ENCODE measurements around the gene CEACAM19. TPM values are rescaled to one million over a fixed set of nuclear protein-coding genes. Genes with fewer than 3 reads are reported as not detected.
"Not testable (repeated sequence)": the region's sequence is repeated elsewhere in the genome, so short reads cannot be mapped to it uniquely, and the experiment has no call there.

The CEACAM19 gene
- polyA plus RNA-seq, 1 donor: 11.7 TPM

DNA sequence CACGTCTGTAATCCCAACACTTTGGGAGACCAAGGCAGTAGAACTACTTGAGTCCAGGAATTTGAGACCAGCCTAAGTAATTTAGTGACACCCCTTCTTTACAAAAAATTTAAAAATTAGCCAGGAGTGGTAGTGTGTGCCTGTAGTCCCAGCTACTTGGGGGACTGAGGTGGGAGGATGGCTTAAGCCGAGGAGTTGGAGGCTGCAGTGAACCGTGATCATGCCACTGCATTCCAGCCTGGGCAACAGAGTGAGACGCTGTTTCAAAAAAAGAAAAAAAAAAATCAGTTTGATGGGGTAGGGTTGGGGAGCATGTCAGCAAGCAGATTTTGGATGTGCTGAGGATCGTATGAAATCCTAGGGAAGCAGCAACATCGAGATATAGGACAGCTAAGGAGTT is 4.2 kb downstream of the CEACAM19 start:
- DNase-seq: no peak

- no peak for DNase-seq
Measured at GRCh38 chr19:44677019-44677811, 5.9 kb downstream of the CEACAM19 start.

DNA sequence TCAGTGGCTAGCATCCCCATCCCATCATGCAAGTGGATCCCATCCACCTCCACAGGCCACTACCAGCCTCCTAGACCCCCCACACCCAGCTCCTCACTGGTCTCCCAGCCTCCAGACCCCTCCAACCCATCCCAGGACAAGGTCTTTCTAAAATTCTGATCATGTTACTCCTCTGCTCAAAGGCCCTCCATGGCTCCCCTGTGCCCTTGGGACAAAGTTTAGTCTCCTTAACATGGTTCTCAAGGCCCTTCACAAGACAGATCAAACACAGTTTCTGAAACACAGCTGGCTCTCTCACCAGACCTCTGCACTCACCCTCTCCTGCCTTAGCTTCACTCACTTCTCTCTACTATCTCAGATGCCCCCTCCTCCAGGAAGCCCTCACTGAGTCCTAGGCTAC is 9.3 kb downstream of the CEACAM19 start:
- DNase-seq: no peak

DNA sequence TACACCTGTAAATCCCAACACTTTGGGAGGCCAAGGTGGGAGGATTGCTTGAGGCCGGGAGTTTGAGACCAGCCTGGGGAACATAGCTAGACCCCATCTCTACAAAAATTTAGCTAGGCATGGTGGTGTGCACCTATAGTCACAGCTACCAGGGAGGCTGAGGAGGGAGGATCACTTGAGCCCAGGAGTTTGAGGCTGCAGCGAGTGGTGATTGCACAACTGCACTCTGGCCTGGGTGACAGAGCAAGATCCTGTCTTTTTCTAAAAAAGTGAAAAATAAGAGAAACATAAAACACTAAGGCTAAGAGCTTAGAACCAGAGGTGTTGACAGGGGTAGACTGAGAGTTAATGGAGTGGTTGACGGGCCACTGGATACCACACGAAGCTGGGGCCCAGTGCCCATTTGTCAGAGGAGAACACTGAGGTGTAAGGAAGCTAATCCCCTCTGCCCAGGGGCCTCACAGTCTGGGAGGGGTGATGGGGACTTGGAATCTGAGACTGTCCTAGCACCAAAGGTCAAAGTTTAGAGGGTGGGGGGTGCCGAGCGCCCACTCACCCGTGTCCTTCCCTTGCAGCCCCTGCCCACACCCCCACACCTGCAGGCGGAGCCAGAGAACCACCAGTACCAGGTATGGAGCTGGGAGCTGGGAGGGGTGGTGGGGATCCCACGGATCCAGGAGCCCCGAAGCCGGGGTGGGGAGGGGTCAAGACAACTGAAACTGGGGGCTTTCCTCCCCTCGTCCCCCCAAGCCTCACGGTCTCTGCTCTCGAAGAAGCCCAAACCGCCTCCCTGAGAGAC is 10.9 kb downstream of the CEACAM19 start:
- no peak for DNase-seq

- no peak for DNase-seq
Measured at GRCh38 chr19:44682807-44683206, 11.5 kb downstream of the CEACAM19 start.

DNA sequence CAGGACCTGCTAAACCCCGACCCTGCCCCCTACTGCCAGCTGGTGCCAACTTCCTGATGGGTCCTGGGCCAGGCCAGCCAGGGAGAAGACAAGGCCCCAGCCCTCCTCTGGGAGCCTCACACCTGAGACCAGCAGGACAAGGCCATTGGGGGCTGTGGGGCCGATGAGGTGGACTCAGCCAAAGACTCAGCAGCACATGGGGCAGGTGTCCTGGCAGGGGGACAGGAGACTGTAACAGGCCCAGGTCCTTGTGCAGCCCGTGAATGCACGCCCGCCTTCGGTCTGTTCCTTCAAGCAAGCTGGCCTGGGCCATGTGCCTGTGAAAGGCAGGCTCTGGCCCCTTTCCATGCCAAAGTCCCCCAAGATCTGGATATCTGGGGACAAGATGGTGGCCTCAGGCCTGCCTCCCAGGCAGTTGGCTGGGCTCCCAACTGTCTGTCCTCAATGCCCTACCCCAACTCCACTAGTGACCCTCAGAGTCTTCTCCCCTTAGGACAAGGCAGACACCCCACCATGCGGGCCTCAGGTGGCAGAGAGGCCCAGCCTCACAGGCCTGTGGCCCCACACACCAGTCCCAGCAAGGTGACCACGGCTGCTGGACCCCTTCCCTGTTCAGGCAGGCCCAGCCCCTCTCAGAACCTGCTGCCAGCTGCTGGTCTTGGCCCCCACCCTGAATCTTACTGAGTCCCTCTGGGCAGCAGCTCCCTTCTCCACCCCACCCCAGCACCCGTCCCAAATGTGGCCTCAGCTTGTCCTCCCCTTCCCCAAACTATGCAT is 12.3 kb downstream of the CEACAM19 start:
- DNase-seq: no peak

- DNase-seq: not testable (repeated sequence)
Measured at GRCh38 chr19:44684396-44684795, 13.1 kb downstream of the CEACAM19 start.

DNA sequence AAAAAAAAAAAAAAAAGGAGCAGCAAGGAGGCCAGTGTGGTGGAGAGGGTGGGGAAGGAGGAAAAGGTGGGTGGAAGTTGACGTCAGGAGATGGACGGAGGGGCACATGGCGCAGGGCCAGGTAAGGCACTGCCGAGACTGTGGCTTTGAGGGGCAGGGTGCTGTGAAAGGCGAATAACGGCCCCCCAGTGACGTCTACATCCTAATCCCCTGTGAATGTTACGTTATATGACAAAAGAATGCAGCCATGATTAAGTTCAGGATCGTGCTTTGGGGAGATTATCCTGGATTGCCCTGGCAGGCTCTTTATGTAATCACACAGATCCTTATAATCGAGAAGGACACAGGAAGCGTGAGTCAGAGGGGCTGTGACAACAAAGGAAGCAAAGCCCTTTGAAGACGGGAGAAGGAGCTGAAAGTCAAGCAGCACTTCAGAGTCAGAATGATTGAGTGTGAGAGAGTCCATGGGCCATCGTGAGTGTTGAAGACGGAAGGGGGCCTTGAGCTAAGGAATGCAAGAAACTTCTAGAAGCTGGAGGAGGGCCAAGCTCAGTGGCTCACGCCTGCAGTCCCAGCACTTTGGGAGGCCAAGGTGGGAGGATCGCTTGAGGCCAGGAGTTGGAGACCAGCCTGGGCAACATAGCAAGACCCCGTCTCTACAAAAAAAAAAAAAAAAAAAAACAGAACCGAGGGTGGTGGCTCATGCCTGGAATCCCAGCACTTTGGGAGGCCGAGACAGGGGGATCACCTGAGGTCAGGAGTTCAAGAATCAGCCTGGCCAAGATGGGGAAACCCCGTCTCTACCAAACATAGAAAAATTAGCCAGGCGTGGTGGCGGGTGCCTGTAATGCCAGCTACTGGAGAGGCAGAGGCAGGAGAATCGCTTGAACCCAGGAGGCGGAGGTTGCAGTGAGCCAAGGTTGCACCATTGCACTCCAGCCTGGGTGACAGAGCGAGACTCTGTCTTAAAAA is 13.9 kb downstream of the CEACAM19 start:
- no peak for DNase-seq

DNA sequence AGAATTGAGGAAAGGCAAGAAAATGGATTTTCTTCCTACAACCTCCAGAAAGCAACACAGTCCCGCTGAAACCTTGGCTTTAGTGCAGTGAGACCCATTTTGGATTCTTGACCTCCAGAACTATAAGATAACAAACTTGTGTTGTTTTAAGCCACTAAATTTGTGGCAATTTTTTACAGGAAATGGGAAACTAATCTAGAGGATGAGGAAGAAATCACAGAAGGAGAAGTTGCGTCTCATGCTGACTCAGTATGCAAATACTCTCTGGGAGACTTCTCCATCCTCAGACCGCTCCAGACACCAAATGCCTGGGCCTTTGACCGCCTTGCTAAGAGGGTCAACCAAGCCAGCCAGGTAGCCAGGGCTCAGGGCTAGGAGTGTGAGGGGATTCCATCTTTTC is 14.6 kb downstream of the CEACAM19 start:
- DNase-seq: no peak

GRCh38 chr19:44686896-44687295 is 15.6 kb downstream of the CEACAM19 start:
- no peak for DNase-seq

DNA sequence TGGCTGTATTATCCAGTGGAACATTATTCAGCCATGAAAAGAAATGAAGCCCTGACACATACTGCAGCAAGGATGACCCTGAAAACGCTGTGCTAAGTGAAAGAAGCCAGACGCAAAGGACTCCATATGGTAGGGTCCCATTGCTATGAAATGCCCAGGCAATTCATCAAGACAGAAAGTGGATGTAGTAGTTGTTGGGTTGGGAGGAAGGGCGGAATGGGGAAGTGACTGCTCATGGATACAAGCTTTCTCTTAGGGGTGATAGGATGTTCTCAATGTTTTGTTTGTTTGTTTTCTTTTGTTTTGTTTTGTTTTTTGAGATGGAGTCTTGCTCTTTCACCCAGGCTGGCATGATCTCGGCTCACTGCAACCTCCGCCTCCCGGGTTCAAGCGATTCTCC is 16.6 kb downstream of the CEACAM19 start:
- DNase-seq: no peak

DNA sequence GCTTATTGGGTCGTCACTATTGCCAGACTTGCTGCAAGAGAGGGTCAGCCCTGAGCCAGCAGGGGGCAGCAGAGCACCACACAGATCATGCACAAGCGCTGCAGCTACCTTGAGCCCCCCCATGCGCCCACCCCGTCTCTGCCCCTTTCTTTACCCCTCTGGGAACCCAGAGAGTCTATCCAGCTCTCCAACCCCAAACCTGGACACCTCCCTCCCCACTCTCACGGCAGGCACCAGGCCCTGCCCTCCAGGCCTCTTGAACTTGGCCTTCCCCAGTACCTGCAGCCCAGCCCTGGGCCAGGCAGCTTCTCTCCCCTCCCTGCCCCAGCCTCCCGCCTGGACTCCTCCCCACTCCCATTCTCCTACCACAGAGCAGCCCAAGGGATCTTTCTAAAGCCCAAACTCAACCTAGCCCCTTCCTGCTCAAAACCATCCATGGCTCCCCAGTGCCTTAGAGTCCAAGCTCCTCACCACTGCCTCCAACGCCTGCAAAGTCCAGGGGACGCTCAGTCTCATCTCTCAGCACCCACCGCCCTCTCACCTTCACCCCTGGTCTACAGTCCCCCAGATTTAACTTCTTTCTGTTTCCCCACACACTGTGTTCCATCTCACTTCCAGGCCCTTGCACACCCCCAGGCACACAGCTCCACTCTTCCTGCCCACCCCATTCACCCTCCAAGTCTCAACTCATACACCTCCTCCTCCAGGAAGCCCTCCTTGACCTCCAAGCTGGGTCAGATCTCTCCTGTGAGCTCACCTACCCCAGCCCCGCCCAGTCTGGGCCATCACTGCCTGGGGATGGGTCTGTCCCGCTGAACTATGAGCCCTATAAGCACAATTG is 18.2 kb downstream of the CEACAM19 start:
- DNase-seq: peak; percentile 70

DNA sequence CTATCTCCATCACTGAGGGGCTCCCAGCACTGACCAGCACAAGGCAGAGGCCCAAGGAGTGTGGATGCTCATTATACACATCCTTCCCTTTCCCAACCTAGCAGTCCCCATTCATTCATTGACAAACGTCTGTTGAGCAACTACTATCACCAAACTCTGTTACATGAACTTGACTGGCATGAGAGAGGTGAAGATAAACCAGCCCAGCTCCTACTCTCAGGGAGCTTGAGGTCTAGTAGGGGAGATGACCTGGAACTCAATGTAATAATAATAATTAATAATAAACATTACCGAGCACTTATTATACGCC is 18.8 kb downstream of the CEACAM19 start:
- DNase-seq: no peak

DNA sequence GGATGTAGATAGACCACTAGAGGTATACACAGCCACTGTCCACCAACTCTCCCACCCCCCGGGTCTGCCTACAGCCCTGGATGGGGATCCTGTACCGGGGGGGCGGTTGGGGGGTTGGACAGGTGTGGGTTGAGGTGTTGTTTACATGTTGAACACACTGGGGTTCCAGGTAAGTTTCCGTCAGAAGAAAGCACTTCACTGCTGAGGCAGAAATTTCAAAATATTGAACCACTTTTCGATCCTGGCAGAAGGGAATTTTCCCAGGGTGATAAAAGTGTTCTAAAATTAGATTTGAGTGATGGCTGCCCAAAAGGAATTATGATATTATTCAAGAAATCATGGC is 21.1 kb downstream of the CEACAM19 start:
- DNase-seq: no peak

- DNase-seq: no peak
Measured at GRCh38 chr19:44694184-44694579, 22.9 kb downstream of the CEACAM19 start.

DNA sequence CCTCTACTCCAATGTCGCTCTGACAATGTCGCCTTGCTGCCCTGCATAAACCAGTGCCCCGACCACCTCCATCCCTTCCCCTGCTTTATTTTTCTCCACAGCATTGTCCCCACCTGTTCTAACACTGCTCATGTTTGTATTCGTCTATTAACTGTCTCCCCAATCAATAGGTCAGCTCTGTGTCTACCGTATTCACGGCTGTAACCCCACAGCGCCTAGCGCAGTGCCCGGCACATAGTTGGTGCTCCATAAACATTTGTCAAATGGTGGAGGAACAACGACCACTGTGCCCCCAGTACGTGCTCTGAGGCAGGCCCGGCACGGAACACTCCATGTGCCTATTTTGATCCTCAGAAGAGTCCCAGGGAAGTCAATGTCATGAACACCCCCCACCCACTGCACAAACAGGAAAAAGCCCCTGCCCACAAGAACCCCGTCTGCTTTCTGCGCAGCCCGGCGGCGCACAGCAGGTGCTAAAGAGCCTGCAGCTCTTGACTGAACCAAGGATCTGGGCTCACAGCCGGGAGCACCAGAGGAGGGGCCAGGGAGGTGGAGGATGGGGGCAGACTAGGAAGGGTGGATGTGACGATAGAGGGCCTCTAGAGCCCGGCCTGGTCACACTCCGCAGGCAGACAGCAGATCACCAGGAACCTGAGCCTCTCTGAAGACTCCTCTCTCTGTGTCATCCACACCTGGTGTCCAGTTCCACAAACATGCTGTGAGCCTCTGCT is 25.8 kb downstream of the CEACAM19 start:
- no peak for DNase-seq

DNA sequence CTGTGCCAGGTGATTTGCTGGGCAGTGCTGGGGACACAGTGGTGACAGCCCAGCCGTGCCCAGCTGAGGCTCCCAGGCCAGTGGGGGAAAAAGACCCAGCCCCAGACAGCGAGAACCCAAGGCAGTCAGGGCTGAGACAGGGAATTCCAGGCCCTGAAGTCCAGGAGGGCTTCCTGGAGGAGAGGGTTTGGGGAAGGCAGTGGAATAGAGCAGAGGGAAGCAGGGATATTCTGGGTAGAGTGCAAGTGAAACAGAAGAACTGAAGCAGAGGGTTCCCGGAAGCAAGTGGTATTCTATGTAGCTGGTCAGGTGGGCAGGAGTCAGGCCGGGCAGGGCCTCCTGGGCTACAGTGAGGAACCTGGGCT is 26.4 kb downstream of the CEACAM19 start:
- no peak for DNase-seq

DNA sequence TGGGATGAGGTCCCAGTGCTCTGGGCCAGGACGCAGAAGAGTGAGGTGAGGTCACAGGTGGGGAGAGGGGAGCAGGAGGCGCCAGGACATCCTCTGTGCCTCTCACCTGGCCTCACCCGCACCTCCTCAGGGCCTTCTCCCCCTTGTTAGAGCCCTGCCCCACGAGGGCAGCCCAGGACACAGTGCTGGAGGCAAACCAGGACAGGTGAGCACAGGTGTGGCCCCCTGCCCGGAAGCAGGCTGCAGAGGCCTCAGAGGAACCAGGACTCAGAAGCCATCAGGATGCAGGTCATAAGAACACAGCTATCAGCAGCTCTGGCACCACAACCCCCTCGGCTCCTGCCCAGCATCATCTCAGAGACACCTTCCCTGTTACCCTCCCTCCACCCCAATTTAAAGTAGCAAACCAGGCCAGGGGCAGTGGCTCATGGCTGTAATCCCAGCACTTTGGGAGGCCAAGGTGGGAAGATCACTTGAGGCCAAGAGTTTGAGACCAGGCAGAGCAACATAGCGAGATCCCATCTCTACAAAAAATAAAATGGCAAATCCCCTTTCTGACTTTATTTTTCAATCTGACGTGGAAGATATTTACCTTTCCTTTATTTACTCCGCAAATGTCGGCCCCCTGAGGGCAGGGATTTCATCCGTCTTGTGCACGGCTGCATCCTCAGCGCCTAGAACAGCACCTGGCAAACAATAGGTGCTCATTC is 27.4 kb downstream of the CEACAM19 start, which contains the start of gene CEACAM16:
CEACAM16 (plus strand) TSS at position 660 of the 710 bp plus-strand sequence. CDS start 2,306 bp downstream, outside the sequence.
- no peak for DNase-seq

- no peak for DNase-seq
Measured at GRCh38 chr19:44700547-44700946, 29.3 kb downstream of the CEACAM19 start.

- DNase-seq: no peak
Measured at GRCh38 chr19:44701228-44701627, 29.9 kb downstream of the CEACAM19 start.
